OCI-LY1 (cell line): ENCODE results near the gene COIL.

Source experiments
- H2AFZ ChIP-seq: fragments of 200-600 bp; sonication (generic), shearing (Covaris generic); 2 replicates; pipeline ENCODE4 v1.6.0; 2014; ENCODE audit warnings: antibody characterized with exemption, mild to moderate bottlenecking, low read length
- H3F3A ChIP-seq: fragments of 200-600 bp; sonication (generic), shearing (Covaris generic); 2 replicates; pipeline ENCODE4 v1.6.0; 2014; ENCODE audit warnings: mild to moderate bottlenecking, antibody characterized with exemption, low read length, moderate library complexity; ENCODE audit not compliant: insufficient read depth
- H3K27ac ChIP-seq: fragments of 200-600 bp; sonication (generic); 2 replicates; pipeline ENCODE4 v1.5.1; 2014; ENCODE audit warnings: low read length, mixed run types, mild to moderate bottlenecking, low read depth; ENCODE audit not compliant: poor library complexity, severe bottlenecking
- H3K27me3 ChIP-seq: fragments of 200-600 bp; sonication (generic); 2 replicates; pipeline ENCODE4 v1.6.0; 2014; ENCODE audit warnings: antibody characterized with exemption, mild to moderate bottlenecking, low read length, moderate library complexity; ENCODE audit not compliant: insufficient read depth
- H3K36me3 ChIP-seq: fragments of 200-600 bp; sonication (generic); 2 replicates; pipeline ENCODE4 v1.6.1; 2014; ENCODE audit warnings: mild to moderate bottlenecking, antibody characterized with exemption, low read length, moderate library complexity, mixed read lengths; ENCODE audit not compliant: insufficient read depth
- H3K4me1 ChIP-seq: fragments of 200-600 bp; sonication (generic); 2 replicates; pipeline ENCODE4 v1.5.1; 2014; ENCODE audit warnings: mild to moderate bottlenecking, low read length, moderate library complexity; ENCODE audit not compliant: insufficient read depth, severe bottlenecking
- H3K4me2 ChIP-seq: fragments of 200-600 bp; sonication (generic), shearing (Covaris generic); 2 replicates; pipeline ENCODE4 v1.6.1; 2014; ENCODE audit warnings: low read length
- H3K4me3 ChIP-seq: fragments of 200-600 bp; sonication (generic); 2 replicates; pipeline ENCODE4 v1.5.1; 2014; ENCODE audit warnings: low read length, low read depth, mild to moderate bottlenecking, mixed read lengths; ENCODE audit not compliant: poor library complexity, severe bottlenecking
- H3K79me2 ChIP-seq: fragments of 200-600 bp; shearing (Covaris generic); 2 replicates; pipeline ENCODE4 v1.6.1; 2016; ENCODE audit warnings: mixed run types, low read length, mixed read lengths; ENCODE audit not compliant: insufficient read depth
- H3K9ac ChIP-seq: fragments of 200-600 bp; sonication (generic), shearing (Covaris generic); 2 replicates; pipeline ENCODE4 v1.6.1; 2014; ENCODE audit warnings: mild to moderate bottlenecking, low read length, mixed read lengths
- H3K9me2 ChIP-seq: fragments of 200-600 bp; sonication (generic), shearing (Covaris generic); 2 replicates; pipeline ENCODE4 v1.6.1; 2014; ENCODE audit warnings: low read depth, mild to moderate bottlenecking, low read length, mixed read lengths
- H3K9me3 ChIP-seq: fragments of 200-600 bp; shearing (Covaris generic); 2 replicates; pipeline ENCODE4 v1.6.1; 2014; ENCODE audit warnings: low read length, mixed read lengths
- H4K20me1 ChIP-seq: fragments of 200-600 bp; sonication (generic), shearing (Covaris generic); 2 replicates; pipeline ENCODE4 v1.6.0; 2016; ENCODE audit warnings: mild to moderate bottlenecking, low read length; ENCODE audit not compliant: insufficient read depth
- EZH2 ChIP-seq: fragments of 200-600 bp; sonication (generic), shearing (Covaris generic); IDR thresholded peaks from 2 replicates; pipeline ENCODE4 v1.8.0; 2017; ENCODE audit warnings: borderline replicate concordance, mixed run types, mild to moderate bottlenecking, antibody characterized with exemption, low read length, moderate library complexity, mixed read lengths
- TF ChIP-seq, protein P1 (sequence below): fragments of 200-600 bp; sonication (generic), shearing (Covaris generic); IDR thresholded peaks from 2 replicates; pipeline ENCODE4 v1.5.1; 2017; ENCODE audit warnings: mild to moderate bottlenecking, antibody characterized with exemption, low read length, moderate library complexity, mixed read lengths

COIL gene

DNA sequence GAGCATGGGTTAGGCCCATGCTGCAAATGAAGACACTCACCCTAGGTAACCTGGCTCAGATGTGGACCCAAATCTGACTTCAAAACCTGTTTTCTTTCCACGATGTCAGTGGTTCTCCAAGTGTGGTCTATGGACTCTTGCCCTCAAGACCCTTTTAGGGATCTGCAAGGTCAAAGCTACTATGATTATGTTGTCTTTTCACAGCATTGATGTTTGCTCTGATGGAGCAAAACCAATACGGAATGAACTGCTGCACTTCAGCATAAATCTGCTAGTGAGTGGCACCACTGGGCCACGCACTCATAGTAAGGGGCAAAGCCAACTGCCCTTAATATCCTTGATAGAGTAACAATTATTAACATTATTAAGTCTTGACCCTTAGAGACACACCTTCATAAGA, 25.4 kb downstream of the COIL start:
- no peak overlapping the region for H3K27ac ChIP-seq
- H3K9me3 ChIP-seq, result peaks cover 10% of the 10 kb centered on the region
- H4K20me1 ChIP-seq, result no peaks in the 10 kb centered on the region
- TF ChIP-seq, protein P1, sequence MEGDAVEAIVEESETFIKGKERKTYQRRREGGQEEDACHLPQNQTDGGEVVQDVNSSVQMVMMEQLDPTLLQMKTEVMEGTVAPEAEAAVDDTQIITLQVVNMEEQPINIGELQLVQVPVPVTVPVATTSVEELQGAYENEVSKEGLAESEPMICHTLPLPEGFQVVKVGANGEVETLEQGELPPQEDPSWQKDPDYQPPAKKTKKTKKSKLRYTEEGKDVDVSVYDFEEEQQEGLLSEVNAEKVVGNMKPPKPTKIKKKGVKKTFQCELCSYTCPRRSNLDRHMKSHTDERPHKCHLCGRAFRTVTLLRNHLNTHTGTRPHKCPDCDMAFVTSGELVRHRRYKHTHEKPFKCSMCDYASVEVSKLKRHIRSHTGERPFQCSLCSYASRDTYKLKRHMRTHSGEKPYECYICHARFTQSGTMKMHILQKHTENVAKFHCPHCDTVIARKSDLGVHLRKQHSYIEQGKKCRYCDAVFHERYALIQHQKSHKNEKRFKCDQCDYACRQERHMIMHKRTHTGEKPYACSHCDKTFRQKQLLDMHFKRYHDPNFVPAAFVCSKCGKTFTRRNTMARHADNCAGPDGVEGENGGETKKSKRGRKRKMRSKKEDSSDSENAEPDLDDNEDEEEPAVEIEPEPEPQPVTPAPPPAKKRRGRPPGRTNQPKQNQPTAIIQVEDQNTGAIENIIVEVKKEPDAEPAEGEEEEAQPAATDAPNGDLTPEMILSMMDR, result no peak
- no peak for TF ChIP-seq EZH2
- no peaks in the 10 kb centered on the region for H3F3A ChIP-seq
- H3K36me3 ChIP-seq, result peaks cover 60% of the 10 kb centered on the region
- no peaks in the 10 kb centered on the region for H3K27me3 ChIP-seq
- H3K79me2 ChIP-seq, result no peaks in the 10 kb centered on the region
- H2AFZ ChIP-seq, result no peak overlapping the region
- no peaks in the 10 kb centered on the region for H3K9me2 ChIP-seq
- no peaks in the 10 kb centered on the region for H3K4me1 ChIP-seq
- no peak overlapping the region for H3K4me2 ChIP-seq
- no peak overlapping the region for H3K4me3 ChIP-seq
- H3K9ac ChIP-seq, result no peak overlapping the region

DNA sequence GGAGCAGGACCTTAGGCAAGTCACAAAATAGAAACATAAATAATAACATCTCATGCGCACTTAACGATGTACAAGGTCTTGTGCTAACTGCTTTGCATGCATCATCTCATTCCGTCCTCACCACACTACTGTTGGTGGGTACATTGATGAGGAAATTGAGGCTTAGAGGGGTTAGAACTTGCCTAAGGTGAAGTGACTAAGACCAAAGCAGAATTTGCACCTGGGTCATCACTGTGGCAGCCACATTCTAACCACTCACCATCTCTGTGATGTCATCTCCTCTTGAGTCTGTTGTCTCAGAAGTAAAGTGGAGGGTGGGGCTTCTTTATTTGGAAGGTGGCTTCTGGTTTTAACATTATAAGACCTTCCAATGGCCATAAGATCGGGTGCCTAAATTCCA, 26.6 kb downstream of the COIL start:
- Histone ChIP-seq H3K36me3 (peaks cover 55% of the 10 kb centered on the region), H4K20me1 (no peaks in the 10 kb centered on the region), H3K4me2 (no peak overlapping the region), H3K4me3 (no peak overlapping the region), H2AFZ (no peak overlapping the region), H3K9me3 (peaks cover 14% of the 10 kb centered on the region), H3K9ac (no peak overlapping the region), H3K27ac (no peak overlapping the region), H3K9me2 (no peaks in the 10 kb centered on the region), H3K27me3 (no peaks in the 10 kb centered on the region), H3F3A (no peaks in the 10 kb centered on the region), H3K79me2 (no peaks in the 10 kb centered on the region), H3K4me1 (no peaks in the 10 kb centered on the region)
- TF ChIP-seq, protein P1, result no peak
- no peak for TF ChIP-seq EZH2

DNA sequence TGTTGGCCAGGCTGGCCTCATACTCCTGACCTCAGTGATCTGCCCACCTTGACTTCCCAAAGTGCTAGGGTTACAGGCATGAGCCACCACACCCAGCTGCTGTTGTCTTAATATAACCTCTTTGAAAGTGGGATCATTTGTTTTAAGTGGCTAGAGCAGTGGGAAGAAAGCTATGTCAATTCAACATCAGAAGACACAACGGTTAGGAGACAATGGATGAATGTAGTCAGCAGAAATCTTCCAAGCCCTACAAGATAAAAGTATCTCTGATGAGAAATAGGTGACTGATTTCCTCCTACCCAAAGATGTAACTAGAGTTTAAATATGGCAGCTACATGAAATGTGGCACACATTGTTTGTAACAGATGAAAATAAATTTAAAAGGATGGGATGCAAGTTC, 27.0 kb downstream of the COIL start:
- no peak overlapping the region for H2AFZ ChIP-seq
- H3K9ac ChIP-seq, result no peak overlapping the region
- peaks cover 50% of the 10 kb centered on the region for H3K36me3 ChIP-seq
- TF ChIP-seq, protein P1, result no peak
- no peak for TF ChIP-seq EZH2
- no peak overlapping the region for H3K27ac ChIP-seq
- no peaks in the 10 kb centered on the region for H3K4me1 ChIP-seq
- peaks cover 17% of the 10 kb centered on the region for H3K9me3 ChIP-seq
- H3K9me2 ChIP-seq, result no peaks in the 10 kb centered on the region
- no peaks in the 10 kb centered on the region for H4K20me1 ChIP-seq
- no peak overlapping the region for H3K4me3 ChIP-seq
- no peaks in the 10 kb centered on the region for H3F3A ChIP-seq
- no peaks in the 10 kb centered on the region for H3K27me3 ChIP-seq
- no peaks in the 10 kb centered on the region for H3K79me2 ChIP-seq
- no peak overlapping the region for H3K4me2 ChIP-seq
